Measurements from ENCODE around the gene DHRS11.

DNA sequence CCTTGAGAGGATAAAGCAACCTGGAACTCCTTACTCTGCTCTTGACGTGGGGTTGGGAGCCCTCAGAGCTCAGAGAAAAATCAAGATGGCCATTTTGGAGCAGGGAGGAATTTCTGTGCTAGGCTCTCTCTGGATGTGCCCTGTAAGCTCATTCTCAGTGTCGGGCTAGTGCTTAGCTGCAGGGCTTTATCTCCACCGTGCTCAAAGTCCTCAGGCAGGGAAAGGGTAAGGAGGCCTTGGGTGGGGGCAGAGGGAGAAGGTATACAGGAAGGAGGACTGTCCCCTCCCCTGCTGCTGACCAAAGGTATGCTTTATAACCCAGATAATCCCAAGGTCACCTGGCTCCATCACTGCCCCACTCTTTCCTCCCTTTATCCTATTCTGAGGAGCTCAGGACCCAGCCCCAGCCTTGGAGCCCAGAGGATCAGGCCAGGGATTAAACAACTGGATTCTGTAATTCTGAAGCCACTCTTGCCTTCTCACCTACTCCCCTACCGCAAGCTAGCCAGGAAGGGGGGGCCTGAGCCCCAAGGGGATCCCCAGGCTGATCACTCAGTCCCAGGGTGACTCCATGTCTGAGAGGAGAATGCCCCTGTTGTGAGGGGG, 1.1 kb downstream of the DHRS11 start:
- TF ChIP-seq, protein P1, sequence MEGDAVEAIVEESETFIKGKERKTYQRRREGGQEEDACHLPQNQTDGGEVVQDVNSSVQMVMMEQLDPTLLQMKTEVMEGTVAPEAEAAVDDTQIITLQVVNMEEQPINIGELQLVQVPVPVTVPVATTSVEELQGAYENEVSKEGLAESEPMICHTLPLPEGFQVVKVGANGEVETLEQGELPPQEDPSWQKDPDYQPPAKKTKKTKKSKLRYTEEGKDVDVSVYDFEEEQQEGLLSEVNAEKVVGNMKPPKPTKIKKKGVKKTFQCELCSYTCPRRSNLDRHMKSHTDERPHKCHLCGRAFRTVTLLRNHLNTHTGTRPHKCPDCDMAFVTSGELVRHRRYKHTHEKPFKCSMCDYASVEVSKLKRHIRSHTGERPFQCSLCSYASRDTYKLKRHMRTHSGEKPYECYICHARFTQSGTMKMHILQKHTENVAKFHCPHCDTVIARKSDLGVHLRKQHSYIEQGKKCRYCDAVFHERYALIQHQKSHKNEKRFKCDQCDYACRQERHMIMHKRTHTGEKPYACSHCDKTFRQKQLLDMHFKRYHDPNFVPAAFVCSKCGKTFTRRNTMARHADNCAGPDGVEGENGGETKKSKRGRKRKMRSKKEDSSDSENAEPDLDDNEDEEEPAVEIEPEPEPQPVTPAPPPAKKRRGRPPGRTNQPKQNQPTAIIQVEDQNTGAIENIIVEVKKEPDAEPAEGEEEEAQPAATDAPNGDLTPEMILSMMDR (conservative IDR thresholded peaks at IDR 0.05; ENCODE audit: low read depth, low read length) = no peak
- TF ChIP-seq FOS (IDR thresholded peaks at IDR 0.05; ENCODE audit: low read depth, low read length) = no peak
- no peak for TF ChIP-seq CEBPB (IDR thresholded peaks at IDR 0.05; ENCODE audit: low read depth, low read length)
- TF ChIP-seq RFX5 (IDR thresholded peaks at IDR 0.05; ENCODE audit: low read depth, low read length) = no peak
- TF ChIP-seq POLR2A (IDR thresholded peaks at IDR 0.05; ENCODE audit: low read depth, low read length) = no peak
- no peak for TF ChIP-seq MXI1 (IDR thresholded peaks at IDR 0.05; ENCODE audit: borderline replicate concordance, low read depth, low read length)
- no peak for TF ChIP-seq RAD21 (IDR thresholded peaks at IDR 0.05; ENCODE audit: low read length)
- no peak for TF ChIP-seq SMC3 (IDR thresholded peaks at IDR 0.05; ENCODE audit: low read depth, low read length)
- no peak for TF ChIP-seq CHD1 (IDR thresholded peaks at IDR 0.05; ENCODE audit: low read depth, low read length)
- TF ChIP-seq MAFK (IDR thresholded peaks at IDR 0.05; ENCODE audit: low read depth, low read length) = no peak
- no peak for TF ChIP-seq MAZ (IDR thresholded peaks at IDR 0.05; ENCODE audit: borderline replicate concordance, low read depth, low read length)
- TF ChIP-seq, protein P2, sequence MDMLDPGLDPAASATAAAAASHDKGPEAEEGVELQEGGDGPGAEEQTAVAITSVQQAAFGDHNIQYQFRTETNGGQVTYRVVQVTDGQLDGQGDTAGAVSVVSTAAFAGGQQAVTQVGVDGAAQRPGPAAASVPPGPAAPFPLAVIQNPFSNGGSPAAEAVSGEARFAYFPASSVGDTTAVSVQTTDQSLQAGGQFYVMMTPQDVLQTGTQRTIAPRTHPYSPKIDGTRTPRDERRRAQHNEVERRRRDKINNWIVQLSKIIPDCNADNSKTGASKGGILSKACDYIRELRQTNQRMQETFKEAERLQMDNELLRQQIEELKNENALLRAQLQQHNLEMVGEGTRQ (IDR thresholded peaks at IDR 0.05; ENCODE audit: low read depth, low read length) = no peak
- TF ChIP-seq, protein P3, sequence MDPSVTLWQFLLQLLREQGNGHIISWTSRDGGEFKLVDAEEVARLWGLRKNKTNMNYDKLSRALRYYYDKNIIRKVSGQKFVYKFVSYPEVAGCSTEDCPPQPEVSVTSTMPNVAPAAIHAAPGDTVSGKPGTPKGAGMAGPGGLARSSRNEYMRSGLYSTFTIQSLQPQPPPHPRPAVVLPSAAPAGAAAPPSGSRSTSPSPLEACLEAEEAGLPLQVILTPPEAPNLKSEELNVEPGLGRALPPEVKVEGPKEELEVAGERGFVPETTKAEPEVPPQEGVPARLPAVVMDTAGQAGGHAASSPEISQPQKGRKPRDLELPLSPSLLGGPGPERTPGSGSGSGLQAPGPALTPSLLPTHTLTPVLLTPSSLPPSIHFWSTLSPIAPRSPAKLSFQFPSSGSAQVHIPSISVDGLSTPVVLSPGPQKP (IDR thresholded peaks at IDR 0.05; ENCODE audit: borderline replicate concordance, low read depth, low read length) = no peak
- no peak for TF ChIP-seq BHLHE40 (IDR thresholded peaks at IDR 0.05; ENCODE audit: low read depth, low read length)
